Measurements from ENCODE around the gene TAGLN.

The TAGLN gene

DNA sequence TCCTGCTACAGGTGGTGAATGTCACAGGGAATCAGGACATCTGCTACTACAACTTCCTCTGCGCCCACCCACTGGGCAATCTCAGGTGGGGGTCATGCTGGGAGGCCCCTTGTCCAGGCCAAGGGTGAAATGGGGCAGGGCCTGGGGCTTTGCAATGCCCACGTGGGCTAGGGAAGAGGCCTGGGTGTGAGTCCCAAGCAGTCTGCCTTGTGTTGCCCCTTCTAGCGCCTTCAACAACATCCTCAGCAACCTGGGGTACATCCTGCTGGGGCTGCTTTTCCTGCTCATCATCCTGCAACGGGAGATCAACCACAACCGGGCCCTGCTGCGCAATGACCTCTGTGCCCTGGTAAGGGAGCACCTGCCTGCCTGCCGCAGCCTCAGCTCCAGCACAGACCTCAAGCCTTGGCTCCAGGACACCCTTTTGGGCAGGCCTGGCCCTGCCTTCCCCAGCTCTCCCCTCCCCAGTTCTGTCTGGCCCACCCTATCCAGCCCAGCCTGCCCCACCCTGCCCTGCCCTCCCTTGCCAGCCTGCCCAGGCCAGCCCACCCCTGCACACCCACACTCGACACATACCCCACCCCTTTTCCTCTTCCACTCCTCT lies 9.1 kb upstream of the TAGLN start:
- Histone ChIP-seq H3K4me3 (no peak overlapping the region), H3K27ac (peak overlapping the region in 1 of 2 donors; percentile 56)
- DNase-seq (ENCODE audit: low spot score): peak; percentile 61
- TF ChIP-seq, protein P1, sequence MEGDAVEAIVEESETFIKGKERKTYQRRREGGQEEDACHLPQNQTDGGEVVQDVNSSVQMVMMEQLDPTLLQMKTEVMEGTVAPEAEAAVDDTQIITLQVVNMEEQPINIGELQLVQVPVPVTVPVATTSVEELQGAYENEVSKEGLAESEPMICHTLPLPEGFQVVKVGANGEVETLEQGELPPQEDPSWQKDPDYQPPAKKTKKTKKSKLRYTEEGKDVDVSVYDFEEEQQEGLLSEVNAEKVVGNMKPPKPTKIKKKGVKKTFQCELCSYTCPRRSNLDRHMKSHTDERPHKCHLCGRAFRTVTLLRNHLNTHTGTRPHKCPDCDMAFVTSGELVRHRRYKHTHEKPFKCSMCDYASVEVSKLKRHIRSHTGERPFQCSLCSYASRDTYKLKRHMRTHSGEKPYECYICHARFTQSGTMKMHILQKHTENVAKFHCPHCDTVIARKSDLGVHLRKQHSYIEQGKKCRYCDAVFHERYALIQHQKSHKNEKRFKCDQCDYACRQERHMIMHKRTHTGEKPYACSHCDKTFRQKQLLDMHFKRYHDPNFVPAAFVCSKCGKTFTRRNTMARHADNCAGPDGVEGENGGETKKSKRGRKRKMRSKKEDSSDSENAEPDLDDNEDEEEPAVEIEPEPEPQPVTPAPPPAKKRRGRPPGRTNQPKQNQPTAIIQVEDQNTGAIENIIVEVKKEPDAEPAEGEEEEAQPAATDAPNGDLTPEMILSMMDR (IDR thresholded peaks at IDR 0.05): no peak

DNA sequence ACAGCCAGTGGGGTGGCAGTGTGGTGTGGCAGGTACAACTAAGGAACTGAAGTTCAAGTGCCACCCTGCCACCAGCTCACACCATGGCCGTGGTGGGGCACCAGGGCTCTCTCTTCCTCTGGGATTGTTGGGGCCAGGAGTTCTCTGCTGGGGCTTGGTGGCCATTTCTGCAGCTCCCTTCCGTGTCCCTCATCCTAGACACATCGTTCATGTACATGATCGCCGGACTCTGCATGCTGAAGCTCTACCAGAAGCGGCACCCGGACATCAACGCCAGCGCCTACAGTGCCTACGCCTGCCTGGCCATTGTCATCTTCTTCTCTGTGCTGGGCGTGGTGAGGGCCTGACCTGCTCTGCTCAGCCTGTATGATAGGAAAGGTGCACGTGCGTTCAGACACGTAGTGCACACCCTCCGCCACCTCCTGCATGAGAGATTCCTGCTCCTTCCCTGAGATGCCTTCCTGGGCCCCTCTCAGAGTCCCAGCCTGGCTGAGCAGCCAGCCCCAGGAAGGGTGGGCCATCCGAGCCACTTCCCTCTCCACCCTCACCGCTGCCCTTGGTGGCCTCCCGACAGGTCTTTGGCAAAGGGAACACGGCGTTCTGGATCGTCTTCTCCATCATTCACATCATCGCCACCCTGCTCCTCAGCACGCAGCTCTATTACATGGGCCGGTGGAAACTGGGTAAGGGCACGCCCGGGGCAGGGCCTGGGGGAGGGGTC lies 7.3 kb upstream of the TAGLN start:
- TF ChIP-seq, protein P1 (IDR thresholded peaks at IDR 0.05): no peak
- Histone ChIP-seq H3K4me3 (no peak overlapping the region), H3K27ac (no peak overlapping the region)
- peak; percentile 47 for DNase-seq (ENCODE audit: low spot score)

DNA sequence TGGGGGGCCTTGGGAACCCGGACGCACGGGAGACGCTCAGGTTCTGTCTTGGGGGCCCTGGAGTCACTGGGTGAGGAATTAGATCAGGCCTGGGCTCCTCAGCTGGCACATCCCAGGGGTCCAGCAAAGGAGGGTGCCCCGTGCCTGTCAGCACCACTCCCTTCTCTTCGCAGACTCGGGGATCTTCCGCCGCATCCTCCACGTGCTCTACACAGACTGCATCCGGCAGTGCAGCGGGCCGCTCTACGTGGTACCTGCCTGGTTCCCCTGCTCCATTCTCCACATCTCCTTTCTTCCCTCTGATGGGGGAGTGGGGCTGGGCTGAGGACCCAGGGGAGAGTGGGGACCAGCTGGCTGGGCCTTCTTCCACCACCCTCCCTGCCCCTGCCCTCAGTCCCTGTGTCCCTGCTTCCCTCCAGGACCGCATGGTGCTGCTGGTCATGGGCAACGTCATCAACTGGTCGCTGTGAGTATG lies 6.7 kb upstream of the TAGLN start:
- DNase-seq (ENCODE audit: low spot score): no peak
- TF ChIP-seq, protein P1 (IDR thresholded peaks at IDR 0.05): no peak
- H3K4me3 ChIP-seq: no peak overlapping the region
- no peak overlapping the region for H3K27ac ChIP-seq

DNA sequence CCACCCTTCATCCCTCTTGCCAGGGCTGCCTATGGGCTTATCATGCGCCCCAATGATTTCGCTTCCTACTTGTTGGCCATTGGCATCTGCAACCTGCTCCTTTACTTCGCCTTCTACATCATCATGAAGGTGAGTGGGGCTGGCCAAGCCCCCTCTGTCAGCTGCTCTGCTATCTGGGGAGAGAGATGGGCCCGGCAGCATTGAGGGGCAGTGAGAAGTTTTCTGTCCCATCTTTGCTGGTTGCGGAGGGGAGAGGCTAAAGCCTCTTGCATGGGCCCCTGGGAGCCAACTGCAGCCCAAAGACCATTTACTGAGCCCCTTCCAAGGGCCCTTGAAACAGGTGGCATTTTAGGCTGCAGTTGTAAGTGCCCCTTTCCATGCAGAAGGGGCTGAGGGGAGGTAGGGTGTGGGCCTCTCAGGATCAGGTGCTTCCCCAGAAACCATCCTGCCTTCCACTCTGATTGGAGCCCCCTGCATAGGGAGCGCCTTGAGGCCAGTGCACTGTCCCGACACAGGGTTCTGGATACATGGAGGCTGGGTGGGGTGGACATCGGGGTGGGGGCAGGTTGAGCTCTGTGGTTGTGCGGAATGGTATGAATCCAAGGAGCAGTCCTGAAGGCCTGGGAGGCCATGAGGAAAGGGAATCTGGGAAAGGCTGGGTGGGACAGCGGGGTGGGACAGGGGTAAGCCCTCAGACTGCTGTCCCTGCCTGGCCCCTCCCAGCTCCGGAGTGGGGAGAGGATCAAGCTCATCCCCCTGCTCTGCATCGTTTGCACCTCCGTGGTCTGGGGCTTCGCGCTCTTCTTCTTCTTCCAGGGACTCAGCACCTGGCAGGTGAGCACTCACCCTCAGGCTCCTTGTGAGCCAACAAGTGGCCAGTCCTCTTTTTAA lies 5.8 kb upstream of the TAGLN start:
- TF ChIP-seq, protein P1 (IDR thresholded peaks at IDR 0.05): no peak
- no peak for DNase-seq (ENCODE audit: low spot score)
- Histone ChIP-seq H3K4me3 (no peak overlapping the region), H3K27ac (peak overlapping the region in 1 of 2 donors; percentile 30)

DNA sequence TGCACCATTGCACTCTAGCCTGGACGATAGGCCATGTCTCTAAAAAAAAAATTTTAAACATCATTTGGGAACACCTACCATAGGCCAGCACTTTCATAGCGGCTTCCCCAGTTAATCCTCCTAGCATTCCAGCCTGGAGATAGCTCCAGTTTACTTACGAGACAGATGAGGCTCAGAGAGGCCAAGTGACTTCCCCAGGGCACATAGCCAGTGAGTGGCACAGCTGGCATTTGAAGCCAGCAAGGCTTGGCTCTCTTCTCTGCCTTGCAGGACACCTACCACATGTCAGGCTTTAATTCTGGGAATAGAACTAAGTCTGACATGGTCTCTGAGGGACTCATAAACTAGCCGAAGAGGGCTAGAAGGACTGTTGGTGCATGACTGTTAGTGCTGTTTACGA lies 4.9 kb upstream of the TAGLN start:
- no peak overlapping the region for H3K27ac ChIP-seq
- TF ChIP-seq, protein P1 (IDR thresholded peaks at IDR 0.05): no peak
- no peak for DNase-seq (ENCODE audit: low spot score)
- no peak overlapping the region for H3K4me3 ChIP-seq

DNA sequence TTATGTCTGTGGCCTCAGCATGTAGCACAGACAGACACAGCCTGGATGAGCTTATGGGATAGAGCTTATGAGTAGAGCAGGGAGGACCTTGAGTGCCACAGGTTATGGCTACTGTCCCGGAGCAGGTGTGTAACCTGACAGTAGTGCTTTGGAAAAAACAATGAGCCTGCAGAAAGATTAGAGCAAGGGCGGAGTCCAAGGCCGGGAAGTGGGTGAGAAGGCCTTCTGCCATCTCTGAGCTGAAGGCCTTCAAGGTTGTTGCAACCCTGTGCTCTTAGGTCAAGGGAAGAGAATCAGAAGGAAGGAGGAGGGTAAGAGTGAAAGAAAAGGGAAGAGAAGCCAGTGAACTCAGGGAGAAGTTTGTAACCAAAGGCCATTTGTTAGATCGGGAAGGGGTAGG lies 3.9 kb upstream of the TAGLN start:
- Histone ChIP-seq H3K27ac (no peak overlapping the region), H3K4me3 (no peak overlapping the region)
- no peak for DNase-seq (ENCODE audit: low spot score)
- TF ChIP-seq, protein P1 (IDR thresholded peaks at IDR 0.05): no peak
